Left renal cortex interstitium (tissue), 4 donors: ENCODE results near the gene TMX3. TPM values are rescaled to one million over a fixed set of nuclear protein-coding genes. Genes with fewer than 3 reads are reported as not detected.

Experiments used
- DNase-seq, 4 donors: peaks; one replicate each; pipeline ENCODE4 v3.0.0-alpha.2; 2013; ENCODE audit warnings: low read depth in 4 of 4, low spot score in 2 of 4, missing footprints in 1 of 4
- polyA plus RNA-seq, 4 donors: library from polyadenylated mRNA; unstranded; fragments of 120-200 nt; gene quantifications; one replicate each; pipeline ENCODE4 v1.2.1, GENCODE V29; 2013; ENCODE audit not compliant: insufficient read length in 4 of 4

TMX3 gene, protein sequence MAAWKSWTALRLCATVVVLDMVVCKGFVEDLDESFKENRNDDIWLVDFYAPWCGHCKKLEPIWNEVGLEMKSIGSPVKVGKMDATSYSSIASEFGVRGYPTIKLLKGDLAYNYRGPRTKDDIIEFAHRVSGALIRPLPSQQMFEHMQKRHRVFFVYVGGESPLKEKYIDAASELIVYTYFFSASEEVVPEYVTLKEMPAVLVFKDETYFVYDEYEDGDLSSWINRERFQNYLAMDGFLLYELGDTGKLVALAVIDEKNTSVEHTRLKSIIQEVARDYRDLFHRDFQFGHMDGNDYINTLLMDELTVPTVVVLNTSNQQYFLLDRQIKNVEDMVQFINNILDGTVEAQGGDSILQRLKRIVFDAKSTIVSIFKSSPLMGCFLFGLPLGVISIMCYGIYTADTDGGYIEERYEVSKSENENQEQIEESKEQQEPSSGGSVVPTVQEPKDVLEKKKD
- 10 to 100 TPM; 56.8 to 92.9 (median 64.3) TPM for polyA plus RNA-seq

DNA sequence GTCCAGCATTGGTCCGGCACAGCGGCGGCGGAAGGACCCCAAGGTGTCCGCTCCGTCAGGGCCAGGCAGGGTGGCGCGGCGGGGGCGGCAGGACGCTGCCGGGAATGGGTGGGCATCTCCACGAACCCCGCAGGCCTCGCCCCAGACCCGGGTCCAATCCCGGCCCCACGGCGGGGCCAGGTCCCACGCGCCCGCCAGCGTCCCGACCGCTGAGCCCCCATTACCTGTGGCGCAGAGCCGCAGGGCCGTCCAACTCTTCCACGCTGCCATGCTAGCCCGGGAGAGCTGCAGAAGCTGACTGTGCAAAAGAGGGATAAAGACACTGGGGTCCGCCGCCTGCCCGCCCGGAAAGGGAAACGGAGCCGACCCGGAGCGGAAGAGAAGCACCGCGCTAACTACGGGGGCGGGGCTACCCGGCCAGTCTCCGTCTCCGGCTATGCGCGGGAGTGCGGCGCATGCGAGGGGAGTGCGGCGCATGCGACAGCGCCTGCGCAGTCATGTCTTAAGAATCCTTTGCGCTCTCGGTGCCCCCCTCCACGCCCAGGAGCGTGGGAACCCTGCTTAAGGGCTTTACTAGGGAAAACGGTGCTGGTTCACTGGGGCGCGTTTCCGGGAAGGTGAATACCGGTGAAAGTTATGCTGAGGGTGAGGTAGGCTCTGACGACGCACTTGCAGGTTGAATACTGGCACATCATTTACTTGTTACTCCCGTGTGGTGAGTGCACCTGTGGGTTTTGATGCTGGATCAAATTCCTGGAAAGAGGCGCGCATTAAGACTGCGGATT is at the start of gene TMX3:
TMX3 (minus strand) TSS at position 397 of the 785 bp plus-strand sequence; CDS start at position 270, 127 bp downstream.
- DNase-seq, result peak; percentile 72 to 88 (median 82)

GRCh38 chr18:68764016-68764415 is 49.1 kb upstream of the TMX3 start:
- no peak for DNase-seq

DNA sequence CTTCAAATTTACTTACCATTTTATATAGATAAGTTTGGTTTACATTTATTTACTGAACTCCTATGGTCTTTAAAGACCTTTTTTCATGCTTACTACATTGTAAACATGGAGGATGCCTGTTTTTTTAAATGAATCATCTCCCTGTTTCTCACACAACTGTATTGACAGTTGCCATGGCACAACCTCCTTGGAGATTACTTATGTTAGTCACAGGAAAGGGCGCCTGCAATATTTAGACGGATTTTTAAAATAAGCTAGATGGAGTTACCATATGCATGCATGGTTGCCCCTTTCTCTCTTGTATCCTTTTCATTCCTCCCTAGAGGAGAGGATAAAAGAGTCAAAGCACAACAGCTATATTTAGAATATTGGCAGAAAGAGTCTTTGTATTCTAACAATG is 48.2 kb upstream of the TMX3 start:
- DNase-seq, result no peak

DNA sequence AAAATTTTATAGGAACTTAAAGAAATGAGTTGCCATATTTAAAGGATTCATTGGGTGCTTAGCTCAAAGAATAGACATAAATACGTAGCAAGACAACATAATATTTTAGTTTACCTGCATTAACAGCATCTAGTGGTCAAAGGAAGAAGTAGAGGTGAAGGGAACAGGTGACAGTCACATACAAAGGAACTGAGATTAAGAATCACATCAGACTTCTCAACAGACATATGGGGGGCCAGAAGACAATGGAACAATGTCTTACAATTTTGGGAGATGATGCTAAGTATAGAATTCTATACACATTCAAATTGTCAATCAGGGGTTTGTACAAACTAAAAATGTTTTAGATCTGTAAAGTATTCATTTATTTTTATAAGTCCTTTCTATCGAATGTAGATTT is 44.4 kb upstream of the TMX3 start:
- no peak for DNase-seq

- DNase-seq, result no peak
Measured at GRCh38 chr18:68757126-68757525, 42.2 kb upstream of the TMX3 start.

- DNase-seq, result no peak
Measured at GRCh38 chr18:68742206-68742605, 27.3 kb upstream of the TMX3 start.

- no peak for DNase-seq
Measured at GRCh38 chr18:68740966-68741365, 26.1 kb upstream of the TMX3 start.

DNA sequence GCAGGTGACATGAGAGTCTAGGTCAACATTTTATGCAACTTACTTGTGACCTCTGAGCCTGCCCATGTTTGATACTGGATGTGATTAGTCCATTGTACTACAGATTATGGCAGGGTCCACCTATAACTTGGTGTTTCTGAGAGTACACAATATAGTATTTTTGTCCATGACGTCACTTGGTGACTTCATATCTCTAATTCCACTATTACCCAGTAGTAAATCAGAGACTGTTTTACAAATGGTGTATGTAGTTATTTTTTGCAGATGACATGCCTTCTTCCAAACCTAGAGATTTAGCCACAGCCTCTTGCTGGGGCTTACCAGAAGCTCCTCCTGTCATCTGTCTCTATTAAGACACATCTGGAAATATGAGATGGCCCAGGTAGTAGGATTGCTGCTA is 24.6 kb upstream of the TMX3 start:
- DNase-seq, result no peak

DNA sequence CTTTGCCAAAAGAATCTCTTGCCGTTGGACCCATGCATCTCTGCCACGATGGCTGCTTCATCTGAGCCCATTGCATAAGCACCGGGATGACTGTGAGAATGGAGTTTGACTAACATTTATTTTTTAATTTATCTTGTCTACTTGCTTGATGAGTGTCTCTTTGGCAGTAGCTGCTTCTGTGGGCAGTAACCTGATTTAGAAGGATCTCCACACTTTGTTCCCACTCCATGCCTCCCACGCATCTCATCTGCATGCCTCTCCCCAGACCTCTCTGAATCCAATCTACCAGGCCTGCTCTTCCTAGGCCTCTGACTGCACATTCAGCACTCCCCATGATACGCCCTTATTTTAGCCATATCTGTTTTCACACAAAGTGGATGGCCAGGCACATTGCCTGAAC is 23.7 kb upstream of the TMX3 start:
- DNase-seq, result no peak

GRCh38 chr18:68735483-68736343 is 20.8 kb upstream of the TMX3 start:
- DNase-seq, result no peak

GRCh38 chr18:68734308-68734707 is 19.4 kb upstream of the TMX3 start:
- no peak for DNase-seq

- no peak for DNase-seq
Measured at GRCh38 chr18:68733707-68734106, 18.8 kb upstream of the TMX3 start.

GRCh38 chr18:68728081-68728700 is 13.3 kb upstream of the TMX3 start:
- DNase-seq, result no peak

DNA sequence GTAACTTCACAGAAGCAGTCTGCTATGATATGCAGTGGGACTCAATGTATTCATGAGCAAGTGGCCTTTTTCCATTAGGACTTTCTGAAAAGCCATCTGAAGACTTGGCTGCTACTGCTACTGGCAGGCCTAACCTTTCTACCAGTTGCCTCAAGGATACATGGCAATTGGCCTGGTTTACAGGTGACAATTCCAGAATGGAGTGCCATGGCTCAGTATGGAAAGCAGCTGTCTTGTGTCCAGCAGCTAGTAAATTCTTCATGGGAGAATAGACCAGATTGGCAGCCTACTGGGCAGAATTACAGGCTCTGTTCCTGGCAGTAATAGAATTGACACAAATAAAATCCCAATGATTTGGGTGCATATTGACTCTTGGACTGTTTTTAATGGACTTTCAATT is 12.6 kb upstream of the TMX3 start:
- DNase-seq, result no peak

DNA sequence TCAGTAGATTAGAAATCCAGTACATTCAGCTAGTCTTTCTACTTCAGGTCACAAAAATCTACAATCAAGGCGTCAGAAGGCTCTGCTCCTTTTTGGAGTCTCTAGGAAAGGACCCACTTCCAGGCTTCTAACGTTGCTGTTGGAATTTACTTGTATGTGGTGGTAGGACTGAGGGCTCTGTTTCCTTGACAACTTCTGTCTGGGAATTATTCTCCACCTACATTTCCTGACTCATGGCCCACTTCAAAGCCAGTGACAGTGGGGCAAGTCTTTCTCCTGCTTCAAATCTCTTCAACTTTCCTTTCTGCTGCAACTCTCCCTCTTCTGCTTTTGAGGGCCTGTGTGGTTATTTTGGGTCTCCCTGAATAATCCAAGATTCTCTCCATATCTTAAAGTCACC is 10.4 kb upstream of the TMX3 start:
- DNase-seq, result no peak

- DNase-seq, result no peak
Measured at GRCh38 chr18:68724021-68724420, 9.1 kb upstream of the TMX3 start.

- no peak for DNase-seq
Measured at GRCh38 chr18:68723539-68723938, 8.6 kb upstream of the TMX3 start.

DNA sequence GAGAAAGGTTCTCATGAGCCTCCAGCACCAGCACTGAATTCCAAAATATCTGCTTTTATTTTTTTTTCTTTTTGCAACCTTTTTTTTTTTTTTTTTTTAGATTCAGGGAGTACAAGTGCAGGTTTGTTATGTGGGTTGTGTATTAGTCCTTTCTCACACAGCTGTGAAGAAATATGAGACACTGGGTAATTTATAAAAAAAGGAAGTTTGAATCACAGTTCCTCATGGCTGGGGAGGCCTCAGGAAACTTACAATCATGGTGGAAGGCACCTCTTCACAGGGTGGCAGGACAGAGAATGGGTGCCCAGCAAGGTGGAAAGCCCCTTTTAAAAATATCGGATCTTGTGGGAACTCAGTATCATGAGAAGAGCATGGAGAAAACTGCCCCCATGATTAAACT is 7.9 kb upstream of the TMX3 start:
- no peak for DNase-seq

DNA sequence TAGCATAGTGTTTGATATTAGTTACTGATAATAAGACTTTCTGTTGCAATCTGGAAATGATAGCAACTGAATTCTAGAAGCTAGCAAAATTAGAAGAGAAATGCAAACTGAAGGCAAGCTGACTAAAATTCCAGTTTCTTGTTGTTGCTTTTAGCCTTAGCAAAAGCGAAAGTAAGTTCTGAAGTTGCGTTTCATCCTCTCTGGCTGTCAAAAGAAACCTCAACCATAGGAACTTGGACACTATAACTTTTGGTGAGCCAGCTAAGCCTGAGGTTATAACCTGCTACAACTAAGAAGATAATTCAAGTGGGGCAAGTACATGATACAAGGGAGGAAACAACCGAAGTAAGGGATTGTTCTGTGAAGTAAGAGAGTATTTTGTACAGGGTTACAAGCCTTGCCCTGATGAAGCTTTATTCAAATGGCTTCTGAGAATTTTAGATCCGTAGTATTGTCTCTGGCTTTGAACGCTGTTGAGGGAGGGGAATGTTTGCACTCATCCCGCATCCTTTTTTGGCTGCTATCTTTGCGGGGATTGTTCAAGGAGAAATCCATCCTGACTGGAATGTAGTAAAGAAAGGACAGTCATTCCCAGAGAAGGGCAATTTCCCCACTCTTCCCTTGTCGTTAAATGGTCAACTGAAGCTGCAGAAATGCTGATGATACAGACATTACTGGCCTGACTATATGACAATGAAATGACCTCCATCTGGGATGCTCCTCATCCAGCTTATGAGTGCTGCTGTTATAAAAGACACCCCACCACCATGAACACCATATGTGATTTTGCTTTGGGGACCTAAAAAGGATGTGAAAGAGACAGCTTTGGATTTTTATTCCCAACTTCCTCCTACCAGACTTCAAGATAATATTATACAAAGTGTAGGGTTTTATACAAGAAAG is 7.0 kb upstream of the TMX3 start:
- DNase-seq, result no peak
